Mononuclear cell (primary cell): Measurements from ENCODE around the gene IDUA. TPM values are rescaled to one million over a fixed set of nuclear protein-coding genes. Genes with fewer than 3 reads are reported as not detected.
A peak's percentile ranks its signal among the peaks of the same experiment; 100 is the strongest.
"Not testable (repeated sequence)": the region's sequence is repeated elsewhere in the genome, so short reads cannot be mapped to it uniquely, and the experiment has no call there.

ENCODE experiments used
- H3K27me3 ChIP-seq: 2 replicates; pipeline ENCODE4 v1.6.0; 2011; ENCODE audit warnings: low read length, control low read depth; ENCODE audit not compliant: insufficient read depth
- H3K4me1 ChIP-seq: 2 replicates; pipeline ENCODE4 v1.5.1; 2011; ENCODE audit warnings: mild to moderate bottlenecking, low read length, control low read depth; ENCODE audit not compliant: insufficient read depth
- H3K4me3 ChIP-seq: 2 replicates; pipeline ENCODE4 v1.5.1; 2011; ENCODE audit warnings: mild to moderate bottlenecking, low read length, moderate library complexity
- H3K9me3 ChIP-seq: 2 replicates; pipeline ENCODE4 v1.5.1; 2011; ENCODE audit warnings: low read depth, mild to moderate bottlenecking, control low read depth, low read length
- total RNA-seq: library from RNA; depleted of rRNA; stranded (reverse); fragments of >200 nt; gene quantifications from one replicate; pipeline ENCODE4 v1.2.3, GENCODE V29; 2012

Gene IDUA
- total RNA-seq, result 8.5 TPM

DNA sequence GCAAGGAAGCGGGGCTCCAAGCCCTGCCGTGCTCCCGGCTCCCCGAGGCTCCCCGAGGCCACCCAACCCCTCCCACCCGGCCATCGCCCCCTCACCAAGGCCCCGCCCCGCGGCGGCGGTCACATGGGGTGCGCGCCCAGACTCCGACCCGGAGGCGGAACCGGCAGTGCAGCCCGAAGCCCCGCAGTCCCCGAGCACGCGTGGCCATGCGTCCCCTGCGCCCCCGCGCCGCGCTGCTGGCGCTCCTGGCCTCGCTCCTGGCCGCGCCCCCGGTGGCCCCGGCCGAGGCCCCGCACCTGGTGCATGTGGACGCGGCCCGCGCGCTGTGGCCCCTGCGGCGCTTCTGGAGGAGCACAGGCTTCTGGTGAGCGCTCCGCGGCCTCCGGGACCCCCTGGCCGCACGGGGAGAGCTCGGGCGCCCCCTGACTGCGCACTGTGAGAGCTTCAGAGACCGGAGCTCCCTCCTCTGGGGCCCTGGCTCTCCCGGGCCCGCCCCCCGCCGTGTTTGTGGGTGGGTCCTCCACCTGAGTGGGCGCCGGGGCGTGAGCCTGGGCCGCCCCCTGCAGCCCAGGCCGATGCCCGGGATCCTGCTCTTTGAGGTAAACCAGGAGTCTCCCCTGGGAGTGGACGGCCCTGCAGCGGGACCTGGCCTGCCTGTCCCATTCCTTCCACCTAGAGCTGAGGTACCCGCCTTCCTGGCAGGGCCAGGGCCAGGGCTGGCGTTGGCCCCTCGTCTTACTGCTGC lies at the start of gene IDUA:
Gene IDUA (plus strand): TSS at position 166 of the 745 bp plus-strand sequence. CDS start 41 bp downstream, at position 207.
- peaks cover 33% of the 10 kb centered on the region for H3K4me1 ChIP-seq
- H3K4me3 ChIP-seq, result peak within 1 kb of the TSS; percentile 51
- no peaks in the 10 kb centered on the region for H3K27me3 ChIP-seq
- H3K9me3 ChIP-seq, result no peaks in the 10 kb centered on the region

DNA sequence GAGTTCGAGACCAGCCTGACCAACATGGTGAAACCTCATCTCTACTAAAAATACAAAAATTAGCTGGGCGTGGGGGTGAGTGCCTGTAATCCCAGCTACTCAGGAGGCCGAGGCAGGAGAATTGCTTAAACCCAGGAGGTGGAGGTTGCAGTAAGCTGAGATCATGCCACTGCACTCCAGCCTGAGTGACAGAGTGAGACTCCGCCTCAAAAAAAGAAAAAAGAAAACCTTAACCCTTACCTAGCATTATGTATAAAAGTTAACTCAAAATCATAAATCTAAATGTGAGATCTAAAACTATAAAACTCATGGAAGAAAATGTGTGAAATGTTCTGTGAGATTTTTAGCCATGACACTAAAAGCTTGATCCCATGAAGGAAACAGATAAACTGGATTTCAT lies 47.3 kb upstream of the IDUA start:
- H3K9me3 ChIP-seq, H3K27me3 ChIP-seq, H3K4me3 ChIP-seq: not testable (repeated sequence)
- H3K4me1 ChIP-seq, result peaks cover 24% of the 10 kb centered on the region

DNA sequence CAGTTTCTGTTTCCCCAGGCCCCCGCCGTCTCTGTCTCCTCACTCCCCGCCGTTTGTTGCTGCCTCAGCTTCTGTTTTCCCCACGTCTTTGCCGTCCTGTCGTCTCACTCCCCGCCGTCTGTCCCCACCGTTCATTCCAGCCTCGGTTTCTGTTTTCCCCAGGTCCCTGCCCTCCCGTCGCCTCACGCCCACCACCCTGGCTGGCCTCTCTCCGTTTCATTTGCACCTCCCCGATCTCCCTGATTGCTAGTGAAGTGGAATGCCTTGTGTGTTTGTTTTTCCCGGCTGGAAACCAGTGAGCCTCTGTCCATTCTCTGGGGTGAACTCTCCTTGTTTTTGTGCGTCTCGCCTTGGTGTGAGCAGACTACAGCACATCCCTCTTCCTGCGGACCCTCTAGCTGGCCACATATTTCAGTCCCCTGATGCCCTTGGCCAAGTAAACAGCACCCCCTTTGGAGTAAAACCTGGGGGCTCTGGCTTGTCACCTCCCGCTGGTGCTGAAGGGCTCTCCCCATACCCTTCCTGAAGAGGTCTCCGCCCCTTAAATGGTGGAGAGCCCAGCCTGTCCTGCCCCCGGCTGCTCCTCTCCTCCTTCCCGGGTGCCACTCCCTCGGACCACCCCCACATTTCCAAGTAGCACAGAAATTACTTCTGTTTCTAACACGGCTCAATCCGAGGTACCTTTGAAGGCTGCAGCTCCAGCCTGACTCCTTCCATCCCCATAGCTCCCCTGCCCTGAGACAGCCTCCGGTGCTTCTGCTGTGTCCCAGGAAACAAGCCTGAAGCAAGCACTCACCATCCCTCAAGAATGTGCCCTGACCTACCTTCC lies 41.4 kb upstream of the IDUA start:
- no peaks in the 10 kb centered on the region for H3K4me1 ChIP-seq
- H3K9me3 ChIP-seq, result no peaks in the 10 kb centered on the region
- H3K27me3 ChIP-seq, result no peaks in the 10 kb centered on the region
- no peak overlapping the region for H3K4me3 ChIP-seq

DNA sequence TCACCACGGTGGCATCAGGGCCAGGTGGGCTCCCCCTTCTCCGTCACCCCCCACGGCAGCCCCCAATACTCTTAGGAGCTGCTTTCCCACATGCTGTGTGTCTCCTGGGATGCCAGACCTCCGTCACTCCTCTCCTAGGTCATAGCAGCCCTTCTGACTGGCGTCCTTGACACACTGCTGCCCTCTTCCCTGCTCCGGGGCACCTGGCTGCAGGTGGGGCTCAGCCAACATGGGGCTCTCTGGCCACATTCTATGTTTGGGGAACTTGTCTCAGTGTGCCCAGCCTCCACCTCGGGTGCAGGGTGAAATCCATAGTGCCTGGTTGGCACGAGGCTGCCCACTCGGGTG lies 40.8 kb upstream of the IDUA start:
- no peaks in the 10 kb centered on the region for H3K27me3 ChIP-seq
- no peaks in the 10 kb centered on the region for H3K9me3 ChIP-seq
- H3K4me1 ChIP-seq, result no peaks in the 10 kb centered on the region
- no peak overlapping the region for H3K4me3 ChIP-seq

DNA sequence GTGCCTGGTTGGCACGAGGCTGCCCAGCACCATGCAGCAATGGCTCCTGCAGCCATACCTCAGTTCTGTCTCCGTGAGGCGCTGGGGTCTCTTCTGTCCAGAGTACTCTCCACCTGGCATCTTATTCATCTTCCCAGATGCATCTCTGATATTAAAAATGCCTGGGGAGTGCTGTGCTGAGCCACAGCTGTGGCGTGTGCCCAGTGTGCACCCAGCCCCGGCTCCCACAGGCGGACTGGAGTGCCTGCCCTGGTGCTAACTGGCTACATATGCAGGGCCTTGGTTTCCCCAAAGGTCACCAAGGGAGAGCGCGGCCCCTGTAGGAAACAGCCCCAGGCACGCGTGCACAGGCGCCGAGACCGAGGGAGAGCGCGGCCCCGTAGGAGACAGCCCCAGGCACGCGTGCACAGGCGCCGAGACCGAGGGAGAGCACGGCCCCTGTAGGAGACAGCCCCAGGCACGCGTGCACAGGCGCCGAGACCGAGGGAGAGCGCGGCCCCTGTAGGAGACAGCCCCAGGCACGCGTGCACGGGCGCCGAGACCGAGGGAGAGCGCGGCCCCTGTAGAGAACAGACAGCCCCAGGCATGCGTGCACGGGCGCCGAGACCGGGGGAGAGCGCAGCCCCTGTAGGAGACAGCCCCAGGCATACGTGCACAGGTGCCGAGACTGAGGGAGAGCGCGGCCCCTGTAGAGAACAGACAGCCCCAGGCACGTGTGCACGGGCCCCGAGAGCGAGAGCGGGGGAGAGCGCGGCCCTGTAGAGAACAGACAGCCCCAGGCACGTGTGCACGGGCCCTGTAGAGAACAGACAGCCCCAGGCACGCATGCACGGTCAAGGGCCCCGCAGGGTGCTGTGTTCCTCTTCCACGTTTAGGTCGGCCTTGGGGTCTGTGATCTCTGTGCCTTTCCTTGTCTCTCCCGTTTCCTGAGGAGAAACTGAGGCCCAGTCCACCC lies 40.0 kb upstream of the IDUA start:
- Histone ChIP-seq H3K4me3 (no peak overlapping the region), H3K9me3 (no peaks in the 10 kb centered on the region), H3K27me3 (no peaks in the 10 kb centered on the region), H3K4me1 (no peaks in the 10 kb centered on the region)

DNA sequence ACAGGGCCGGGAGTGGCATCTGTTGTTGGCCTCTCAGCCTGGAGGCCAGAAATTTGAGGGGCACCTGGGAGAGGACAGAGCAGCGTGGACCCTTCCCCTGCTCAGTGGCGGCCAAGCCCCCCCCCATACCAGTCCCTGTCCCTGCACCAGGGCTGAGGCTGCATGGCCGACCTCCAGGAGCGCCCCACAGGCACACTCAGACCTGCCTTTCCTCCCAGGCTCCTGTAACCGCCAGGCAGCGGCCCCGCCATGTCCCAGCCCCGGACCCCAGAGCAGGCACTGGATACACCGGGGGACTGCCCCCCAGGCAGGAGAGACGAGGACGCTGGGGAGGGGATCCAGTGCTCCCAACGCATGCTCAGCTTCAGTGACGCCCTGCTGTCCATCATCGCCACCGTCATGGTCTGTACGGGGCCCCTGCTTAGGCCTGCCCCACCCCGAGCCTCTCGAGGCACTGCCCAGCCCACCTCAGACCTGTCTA lies 39.3 kb upstream of the IDUA start:
- H3K4me3 ChIP-seq, result no peak overlapping the region
- no peaks in the 10 kb centered on the region for H3K27me3 ChIP-seq
- no peaks in the 10 kb centered on the region for H3K9me3 ChIP-seq
- no peaks in the 10 kb centered on the region for H3K4me1 ChIP-seq

DNA sequence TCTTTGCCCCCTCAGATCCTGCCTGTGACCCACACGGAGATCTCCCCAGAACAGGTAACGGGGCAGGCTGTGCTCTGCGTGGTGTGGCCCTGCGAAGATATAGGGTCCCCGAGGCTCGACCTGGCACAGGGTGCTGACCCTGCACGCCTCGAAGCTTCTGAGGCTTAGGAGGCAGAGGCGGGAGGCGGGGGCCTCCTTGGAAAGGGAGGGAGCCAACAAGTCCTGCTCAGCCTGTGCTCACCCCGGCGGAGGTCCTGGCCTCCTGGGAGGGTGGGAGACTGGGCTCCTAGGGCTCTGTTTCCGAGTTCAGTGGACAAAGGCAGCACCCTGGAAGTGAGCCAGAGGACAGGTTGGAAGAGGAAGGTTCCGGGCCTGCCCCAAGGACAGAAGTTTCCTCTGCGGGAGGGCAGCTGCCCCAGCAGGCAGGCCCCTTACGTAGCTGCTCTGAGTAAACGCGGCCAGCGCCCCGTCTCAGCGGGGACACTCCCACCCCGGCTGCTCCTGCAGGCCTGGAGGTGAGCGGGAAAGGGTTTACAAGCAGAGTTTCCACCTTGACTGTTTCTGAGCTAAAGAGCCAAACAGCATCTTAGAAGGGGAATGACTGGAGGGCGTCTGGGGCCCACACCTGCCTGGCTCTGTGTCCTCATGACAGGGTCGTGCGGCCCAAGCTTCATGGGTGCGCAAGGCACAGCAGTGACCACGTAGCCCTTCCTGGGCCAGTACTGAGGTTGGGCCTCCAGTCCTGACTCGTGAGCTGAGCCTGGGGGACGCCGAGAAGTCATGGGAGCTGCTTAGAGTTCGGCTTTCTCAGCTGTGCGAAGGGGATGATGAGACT lies 38.5 kb upstream of the IDUA start:
- no peaks in the 10 kb centered on the region for H3K9me3 ChIP-seq
- no peaks in the 10 kb centered on the region for H3K4me1 ChIP-seq

DNA sequence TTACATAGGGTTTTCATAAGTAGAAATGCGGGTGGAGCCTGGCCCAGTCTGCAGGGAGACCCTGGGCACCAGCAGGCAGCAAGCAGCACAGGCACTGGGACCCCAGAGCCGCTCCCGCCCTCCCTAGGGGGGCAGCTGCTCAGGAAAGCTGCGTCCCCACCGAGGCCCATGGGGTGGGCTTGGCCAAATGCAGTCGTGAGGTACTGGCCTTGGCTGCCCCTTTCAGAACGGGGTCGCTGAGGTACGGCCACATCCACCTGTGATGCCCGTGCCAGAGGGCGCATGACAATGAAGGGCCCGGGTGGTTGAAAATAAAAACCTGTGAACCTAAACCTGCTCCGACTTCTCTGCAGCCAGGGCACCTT lies 37.9 kb upstream of the IDUA start:
- H3K4me1 ChIP-seq, result no peaks in the 10 kb centered on the region
- no peaks in the 10 kb centered on the region for H3K9me3 ChIP-seq
- no peaks in the 10 kb centered on the region for H3K27me3 ChIP-seq
- no peak overlapping the region for H3K4me3 ChIP-seq

More for the DNA sequence above, 38.5 kb upstream of the IDUA start:
- H3K27me3 ChIP-seq, result no peaks in the 10 kb centered on the region
- no peak overlapping the region for H3K4me3 ChIP-seq

DNA sequence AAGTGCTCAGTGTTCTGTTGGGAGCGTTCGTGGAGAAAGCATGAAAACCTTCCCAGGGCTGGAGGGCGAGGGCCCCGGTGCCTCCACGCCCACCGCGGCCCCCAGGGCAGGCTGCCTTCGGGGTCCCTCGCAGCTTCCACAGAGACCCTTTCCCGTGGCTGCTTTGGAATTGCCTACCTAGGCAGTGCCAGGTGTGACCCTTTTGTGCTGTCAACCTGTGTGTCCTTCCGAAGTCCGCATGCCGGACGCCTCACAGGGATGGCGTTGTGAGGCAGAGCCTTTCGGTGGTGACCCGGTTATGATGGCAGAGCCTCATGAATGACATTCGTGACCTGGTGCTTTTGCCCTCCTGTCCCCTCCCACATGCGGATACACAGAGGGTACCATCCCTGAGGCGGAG lies 37.2 kb upstream of the IDUA start:
- H3K9me3 ChIP-seq, result no peaks in the 10 kb centered on the region
- no peak overlapping the region for H3K4me3 ChIP-seq
- no peaks in the 10 kb centered on the region for H3K27me3 ChIP-seq
- H3K4me1 ChIP-seq, result no peaks in the 10 kb centered on the region

DNA sequence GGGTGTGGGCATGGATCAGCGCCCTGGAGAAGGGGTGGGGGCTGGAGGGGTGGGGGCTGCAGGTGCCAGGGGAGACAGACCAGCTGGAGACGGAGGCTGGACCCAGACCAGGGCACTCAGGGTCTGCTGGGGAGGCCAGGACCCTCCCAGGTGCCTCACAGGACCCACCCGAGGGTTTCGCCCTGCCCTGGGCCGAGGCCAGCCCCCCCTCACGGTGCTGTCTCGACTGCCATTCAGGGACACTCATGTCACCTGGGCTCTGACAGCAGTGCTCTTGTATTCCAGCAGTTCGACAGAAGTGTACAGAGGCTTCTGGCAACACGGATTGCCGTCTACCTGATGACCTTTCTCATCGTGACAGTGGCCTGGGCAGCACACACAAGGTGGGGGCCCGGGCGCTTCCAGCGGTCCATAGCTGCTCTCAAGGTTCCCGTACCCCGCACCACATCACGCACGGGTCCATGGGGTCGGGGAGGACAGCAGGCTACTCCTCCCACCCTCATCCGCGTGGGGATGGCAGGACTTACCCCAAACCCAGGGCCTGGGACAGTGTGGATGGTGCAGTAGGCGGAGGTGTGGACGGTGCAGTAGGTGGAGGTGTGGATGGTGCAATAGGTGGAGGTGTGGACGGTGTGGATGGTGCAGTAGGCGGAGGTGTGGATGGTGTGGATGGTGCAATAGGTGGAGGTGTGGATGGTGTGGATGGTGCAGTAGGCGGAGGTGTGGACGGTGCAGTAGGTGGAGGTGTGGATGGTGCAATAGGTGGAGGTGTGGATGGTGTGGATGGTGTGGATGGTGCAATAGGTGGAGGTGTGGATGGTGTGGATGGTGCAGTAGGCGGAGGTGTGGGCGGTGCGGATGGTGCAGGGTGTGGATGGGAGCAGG lies 36.5 kb upstream of the IDUA start:
- Histone ChIP-seq H3K27me3 (no peaks in the 10 kb centered on the region), H3K4me3 (no peak overlapping the region), H3K9me3 (no peaks in the 10 kb centered on the region), H3K4me1 (no peaks in the 10 kb centered on the region)

DNA sequence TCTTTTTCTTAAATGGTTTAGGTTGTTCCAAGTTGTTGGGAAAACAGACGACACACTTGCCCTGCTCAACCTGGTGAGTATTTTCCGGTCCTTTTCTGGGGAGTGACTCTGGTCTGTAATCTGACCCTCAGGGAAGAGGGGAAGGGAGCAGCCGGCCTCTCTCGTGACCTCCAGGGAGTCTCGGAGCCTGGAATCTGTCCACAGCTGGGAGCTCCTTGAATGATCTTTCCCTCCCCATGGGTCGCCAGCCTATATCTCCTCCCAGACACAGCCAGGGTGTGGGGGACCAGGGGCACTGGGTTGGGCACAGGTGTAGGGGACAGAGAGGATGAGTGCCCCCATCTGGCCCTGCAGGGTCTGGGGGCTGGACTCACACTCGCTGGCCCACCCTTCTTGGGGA lies 35.7 kb upstream of the IDUA start:
- Histone ChIP-seq H3K4me3 (no peak overlapping the region), H3K27me3 (no peaks in the 10 kb centered on the region), H3K4me1 (no peaks in the 10 kb centered on the region), H3K9me3 (no peaks in the 10 kb centered on the region)

DNA sequence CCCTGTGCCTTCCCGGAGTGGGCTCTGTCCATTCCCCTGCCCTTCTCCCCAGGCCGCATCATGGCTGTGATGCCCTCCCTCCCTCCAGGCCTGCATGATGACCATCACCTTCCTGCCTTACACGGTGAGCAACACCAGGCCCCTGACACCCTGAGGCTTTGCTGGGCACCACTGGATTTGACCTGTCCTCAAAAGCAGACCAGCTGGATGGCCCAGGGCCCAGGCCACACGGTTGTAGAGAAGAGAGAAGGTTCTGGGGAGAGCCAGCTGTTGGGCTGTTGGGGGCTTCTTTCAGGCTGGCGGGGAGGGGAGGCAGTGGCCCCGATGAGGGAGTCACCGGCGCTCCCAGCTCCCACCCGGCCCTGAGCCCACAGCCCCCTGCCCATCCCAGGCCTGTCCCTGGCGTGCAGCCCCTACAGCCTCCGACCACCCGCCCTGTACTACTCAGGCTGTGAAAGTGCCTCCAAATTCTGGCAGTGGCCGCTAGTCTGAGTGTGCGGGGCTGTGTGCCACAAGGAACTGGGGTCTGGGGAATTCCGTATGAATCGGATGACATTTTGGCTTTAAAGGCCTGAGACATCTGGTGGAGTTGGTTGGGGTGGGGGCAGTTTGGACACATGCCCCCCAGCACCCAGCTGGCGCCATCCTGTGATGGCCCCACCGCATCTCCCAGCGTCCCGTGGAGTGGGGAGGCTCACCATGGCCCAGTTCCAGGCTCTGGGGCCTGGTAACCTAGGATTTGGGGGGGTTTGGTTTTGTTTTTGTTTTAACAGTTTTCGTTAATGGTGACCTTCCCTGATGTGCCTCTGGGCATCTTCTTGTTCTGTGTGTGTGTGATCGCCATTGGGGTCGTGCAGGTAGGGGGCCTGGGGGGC lies 35.0 kb upstream of the IDUA start:
- no peak overlapping the region for H3K4me3 ChIP-seq
- H3K9me3 ChIP-seq, result no peaks in the 10 kb centered on the region
- no peaks in the 10 kb centered on the region for H3K27me3 ChIP-seq
- H3K4me1 ChIP-seq, result no peaks in the 10 kb centered on the region
